GM21423 (cell line): ENCODE results near the gene EDAR.
A peak's percentile ranks its signal among the peaks of the same experiment; 100 is the strongest.

ENCODE experiments used
- ATAC-seq: cut with Tn5 transposase; IDR thresholded peaks from one replicate; pipeline ENCODE4 v1.9.1; 2021; ENCODE audit warnings: mild to moderate bottlenecking, moderate library complexity; ENCODE audit not compliant: unreplicated experiment

EDAR gene

GRCh38 chr2:108988796-108989713 lies at the start of gene EDAR:
Gene EDAR, minus strand, starts transcription at chr2:108989220. Its CDS starts 58,206 bp downstream, at chr2:108931014.
- ATAC-seq = no peak

- ATAC-seq = no peak
Observed at GRCh38 chr2:109033171-109033570, 44.2 kb upstream of the EDAR start.

GRCh38 chr2:109032229-109032820 lies 43.3 kb upstream of the EDAR start:
- no peak for ATAC-seq

- ATAC-seq = peak; percentile 54
Observed at GRCh38 chr2:109031476-109032228, 42.6 kb upstream of the EDAR start.

- peak; percentile 6 for ATAC-seq
Observed at GRCh38 chr2:109030870-109031475, 42.0 kb upstream of the EDAR start.

GRCh38 chr2:109029490-109030201 lies 40.6 kb upstream of the EDAR start:
- no peak for ATAC-seq

GRCh38 chr2:109028738-109029489 lies 39.9 kb upstream of the EDAR start:
- ATAC-seq = no peak

GRCh38 chr2:109028277-109028676 lies 39.3 kb upstream of the EDAR start:
- ATAC-seq = no peak

- no peak for ATAC-seq
Observed at GRCh38 chr2:109027702-109028101, 38.7 kb upstream of the EDAR start.

- no peak for ATAC-seq
Observed at GRCh38 chr2:109024477-109024876, 35.5 kb upstream of the EDAR start.

- no peak for ATAC-seq
Observed at GRCh38 chr2:109021895-109022300, 32.9 kb upstream of the EDAR start.

GRCh38 chr2:109020217-109020637 lies 31.2 kb upstream of the EDAR start:
- no peak for ATAC-seq

GRCh38 chr2:109018452-109018851 lies 29.4 kb upstream of the EDAR start:
- ATAC-seq = no peak

- ATAC-seq = no peak
Observed at GRCh38 chr2:109017017-109017416, 28.0 kb upstream of the EDAR start.

GRCh38 chr2:109016376-109016775 lies 27.4 kb upstream of the EDAR start:
- ATAC-seq = no peak

GRCh38 chr2:109014476-109014875 lies 25.5 kb upstream of the EDAR start:
- ATAC-seq = no peak

- no peak for ATAC-seq
Observed at GRCh38 chr2:109013051-109013450, 24.0 kb upstream of the EDAR start.

GRCh38 chr2:109009920-109010610 lies 21.0 kb upstream of the EDAR start:
- no peak for ATAC-seq

GRCh38 chr2:109006971-109007370 lies 18.0 kb upstream of the EDAR start:
- ATAC-seq = no peak
